Glutamatergic neuron (in vitro differentiated cells): ENCODE results near the gene MFSD8. TPM values are rescaled to one million over a fixed set of nuclear protein-coding genes. Genes with fewer than 3 reads are reported as not detected.
"Not testable (repeated sequence)": the region's sequence is repeated elsewhere in the genome, so short reads cannot be mapped to it uniquely, and the experiment has no call there.

Experiments used
- DNase-seq: peaks from one replicate; pipeline ENCODE4 v3.0.0; 2022
- H3K27ac Mint-ChIP-seq: one replicate; pipeline ENCODE4 v1.8.0; 2020; ENCODE audit warnings: mild to moderate bottlenecking, mixed read lengths, inconsistent platforms; ENCODE audit not compliant: unreplicated experiment
- H3K27me3 Mint-ChIP-seq: one replicate; pipeline ENCODE4 v1.8.0; 2020; ENCODE audit warnings: mild to moderate bottlenecking, moderate library complexity, mixed read lengths, inconsistent platforms; ENCODE audit not compliant: unreplicated experiment
- H3K36me3 Mint-ChIP-seq: one replicate; pipeline ENCODE4 v1.8.0; 2020; ENCODE audit warnings: mild to moderate bottlenecking, mixed read lengths, inconsistent platforms; ENCODE audit not compliant: unreplicated experiment
- H3K4me1 Mint-ChIP-seq: one replicate; pipeline ENCODE4 v1.8.0; 2020; ENCODE audit warnings: mild to moderate bottlenecking, low read depth, mixed read lengths, inconsistent platforms; ENCODE audit not compliant: unreplicated experiment
- H3K4me3 Mint-ChIP-seq: one replicate; pipeline ENCODE4 v1.8.0; 2020; ENCODE audit warnings: mild to moderate bottlenecking, mixed read lengths, inconsistent platforms; ENCODE audit not compliant: unreplicated experiment
- H3K9me3 Mint-ChIP-seq: one replicate; pipeline ENCODE4 v1.8.0; 2020; ENCODE audit warnings: mild to moderate bottlenecking, moderate library complexity, mixed read lengths, inconsistent platforms; ENCODE audit not compliant: unreplicated experiment
- total RNA-seq: library from RNA; stranded (reverse); fragmentation: NEBNext Ultra II Directional; extraction: Animal tissue kit (Norgen Biotek cat#: 25700); gene quantifications from one replicate; pipeline ENCODE4 v1.2.1, GENCODE V29; 2021; ENCODE audit not compliant: unreplicated experiment
- TF ChIP-seq, protein P1 (sequence below): fragments of 200-600 bp; sonication (generic); IDR thresholded peaks from one replicate; pipeline ENCODE4 v1.5.0; 2021; ENCODE audit not compliant: partially characterized antibody, unreplicated experiment

The MFSD8 gene
- total RNA-seq, 1 donor from 2014 or later, result 22.6 TPM

DNA sequence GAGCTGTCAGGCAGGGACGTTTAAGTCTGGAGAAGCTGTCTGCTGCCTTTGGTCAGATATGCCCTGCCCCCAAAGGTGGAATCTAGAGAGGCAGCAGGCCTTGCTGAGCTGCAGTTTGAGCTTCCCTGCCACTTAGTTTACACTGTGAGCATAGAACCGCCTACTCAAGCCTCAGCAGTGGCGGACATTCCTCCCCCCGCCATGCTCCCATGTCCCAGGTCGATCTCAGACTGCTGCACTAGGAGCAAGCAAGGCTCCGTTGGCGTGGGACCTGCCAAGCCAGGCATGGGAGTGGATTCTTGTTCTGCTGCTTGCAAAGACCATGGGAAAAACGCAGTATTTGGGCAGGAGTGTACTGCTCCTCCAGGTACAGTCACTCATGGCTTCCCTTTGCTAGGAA, 59.9 kb downstream of the MFSD8 start:
- H3K9me3 Mint-ChIP-seq, result no peaks in the 10 kb centered on the region
- no peak overlapping the region for H3K27ac Mint-ChIP-seq
- H3K4me3 Mint-ChIP-seq, result no peak overlapping the region
- no peaks in the 10 kb centered on the region for H3K36me3 Mint-ChIP-seq
- H3K4me1 Mint-ChIP-seq, result no peaks in the 10 kb centered on the region
- no peaks in the 10 kb centered on the region for H3K27me3 Mint-ChIP-seq
- no peak for DNase-seq
- TF ChIP-seq, protein P1, sequence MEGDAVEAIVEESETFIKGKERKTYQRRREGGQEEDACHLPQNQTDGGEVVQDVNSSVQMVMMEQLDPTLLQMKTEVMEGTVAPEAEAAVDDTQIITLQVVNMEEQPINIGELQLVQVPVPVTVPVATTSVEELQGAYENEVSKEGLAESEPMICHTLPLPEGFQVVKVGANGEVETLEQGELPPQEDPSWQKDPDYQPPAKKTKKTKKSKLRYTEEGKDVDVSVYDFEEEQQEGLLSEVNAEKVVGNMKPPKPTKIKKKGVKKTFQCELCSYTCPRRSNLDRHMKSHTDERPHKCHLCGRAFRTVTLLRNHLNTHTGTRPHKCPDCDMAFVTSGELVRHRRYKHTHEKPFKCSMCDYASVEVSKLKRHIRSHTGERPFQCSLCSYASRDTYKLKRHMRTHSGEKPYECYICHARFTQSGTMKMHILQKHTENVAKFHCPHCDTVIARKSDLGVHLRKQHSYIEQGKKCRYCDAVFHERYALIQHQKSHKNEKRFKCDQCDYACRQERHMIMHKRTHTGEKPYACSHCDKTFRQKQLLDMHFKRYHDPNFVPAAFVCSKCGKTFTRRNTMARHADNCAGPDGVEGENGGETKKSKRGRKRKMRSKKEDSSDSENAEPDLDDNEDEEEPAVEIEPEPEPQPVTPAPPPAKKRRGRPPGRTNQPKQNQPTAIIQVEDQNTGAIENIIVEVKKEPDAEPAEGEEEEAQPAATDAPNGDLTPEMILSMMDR, result no peak

DNA sequence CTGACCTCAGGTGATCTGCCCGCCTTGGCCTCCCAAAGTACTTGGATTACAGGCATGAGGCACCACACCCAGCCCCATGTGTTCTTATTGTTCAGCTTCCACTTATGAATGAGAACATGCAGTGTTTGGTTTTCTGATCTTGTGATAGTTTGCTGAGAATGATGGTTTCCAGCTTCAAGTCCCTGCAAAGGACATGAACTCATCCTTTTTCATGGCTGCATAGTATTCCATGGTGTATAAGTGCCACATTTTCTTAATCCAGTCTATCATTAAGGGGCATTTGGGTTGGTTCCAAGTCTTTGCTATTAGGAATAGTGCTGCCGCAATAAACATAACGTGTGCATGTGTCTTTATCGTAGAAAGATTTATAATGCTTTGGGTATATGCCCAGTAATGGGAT, 65.3 kb downstream of the MFSD8 start:
- H3K36me3 Mint-ChIP-seq, result not testable (repeated sequence)

DNA sequence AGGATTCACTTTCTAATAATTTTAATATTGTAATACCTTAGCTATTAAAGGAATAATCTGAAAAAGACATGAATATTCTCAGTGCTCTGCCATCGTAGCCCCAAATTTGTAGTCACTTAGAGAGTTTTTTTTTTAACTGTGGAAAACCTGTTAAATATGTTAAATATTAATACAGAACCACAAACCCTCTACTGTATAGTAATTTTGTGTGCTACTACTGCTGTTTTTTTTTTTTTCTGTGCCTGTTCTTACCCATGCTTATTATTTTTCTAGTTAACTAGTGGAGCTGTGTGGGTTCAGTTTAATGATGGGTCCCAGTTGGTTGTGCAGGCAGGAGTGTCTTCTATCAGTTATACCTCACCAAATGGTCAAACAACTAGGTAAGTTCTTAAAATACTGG, 68.4 kb downstream of the MFSD8 start:
- Mint-ChIP-seq H3K9me3 (no peaks in the 10 kb centered on the region), H3K36me3 (no peaks in the 10 kb centered on the region), H3K4me1 (no peaks in the 10 kb centered on the region), H3K4me3 (no peak overlapping the region), H3K27me3 (no peaks in the 10 kb centered on the region), H3K27ac (no peak overlapping the region)
- TF ChIP-seq, protein P1, result no peak
- no peak for DNase-seq

More for the DNA sequence above, 65.3 kb downstream of the MFSD8 start:
- H3K4me1 Mint-ChIP-seq, H3K27ac Mint-ChIP-seq, H3K4me3 Mint-ChIP-seq, H3K27me3 Mint-ChIP-seq, H3K9me3 Mint-ChIP-seq, DNase-seq: not testable (repeated sequence)

DNA sequence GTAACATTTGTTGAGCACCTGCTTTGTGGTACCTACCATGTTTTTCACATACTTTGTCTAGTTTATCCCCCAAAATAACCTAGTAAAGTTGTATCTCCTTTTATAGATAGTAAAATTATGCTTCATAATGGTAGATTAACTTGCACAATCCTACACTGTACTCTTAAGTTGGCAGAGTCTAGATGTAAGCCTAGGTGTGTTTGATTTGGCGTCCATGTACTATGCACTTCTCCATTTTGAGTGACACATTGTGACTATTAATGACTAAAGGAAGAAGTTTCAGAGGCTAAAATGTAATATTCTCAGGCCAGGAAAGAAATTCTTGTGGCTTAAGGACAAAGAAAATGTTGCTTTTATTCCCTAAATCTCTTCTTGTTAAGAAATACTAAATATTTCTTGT, 68.9 kb downstream of the MFSD8 start:
- TF ChIP-seq, protein P1, result no peak
- Mint-ChIP-seq H3K27me3 (no peaks in the 10 kb centered on the region), H3K36me3 (no peaks in the 10 kb centered on the region), H3K4me3 (no peak overlapping the region), H3K9me3 (no peaks in the 10 kb centered on the region), H3K4me1 (no peaks in the 10 kb centered on the region), H3K27ac (no peak overlapping the region)
- no peak for DNase-seq

DNA sequence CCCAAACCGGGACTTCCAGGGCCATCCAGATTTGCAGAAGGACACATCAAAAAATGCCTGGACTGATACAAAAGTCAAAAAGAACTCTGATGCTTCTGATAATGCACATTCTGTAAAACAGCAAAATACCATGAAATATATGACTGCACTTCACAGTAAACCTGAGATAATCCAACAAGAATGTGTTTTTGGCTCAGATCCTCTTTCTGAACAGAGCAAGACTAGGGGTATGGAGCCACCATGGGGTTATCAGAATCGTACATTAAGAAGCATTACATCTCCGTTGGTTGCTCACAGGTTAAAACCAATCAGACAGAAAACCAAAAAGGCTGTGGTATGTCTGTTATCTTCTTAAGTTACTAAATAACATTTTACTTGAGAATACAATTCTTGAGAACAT, 75.1 kb downstream of the MFSD8 start:
- TF ChIP-seq, protein P1, result no peak
- no peak overlapping the region for H3K4me3 Mint-ChIP-seq
- H3K9me3 Mint-ChIP-seq, result no peaks in the 10 kb centered on the region
- no peaks in the 10 kb centered on the region for H3K36me3 Mint-ChIP-seq
- no peaks in the 10 kb centered on the region for H3K27me3 Mint-ChIP-seq
- H3K27ac Mint-ChIP-seq, result peak overlapping the region; percentile 33
- no peak for DNase-seq
- peaks cover 16% of the 10 kb centered on the region for H3K4me1 Mint-ChIP-seq

DNA sequence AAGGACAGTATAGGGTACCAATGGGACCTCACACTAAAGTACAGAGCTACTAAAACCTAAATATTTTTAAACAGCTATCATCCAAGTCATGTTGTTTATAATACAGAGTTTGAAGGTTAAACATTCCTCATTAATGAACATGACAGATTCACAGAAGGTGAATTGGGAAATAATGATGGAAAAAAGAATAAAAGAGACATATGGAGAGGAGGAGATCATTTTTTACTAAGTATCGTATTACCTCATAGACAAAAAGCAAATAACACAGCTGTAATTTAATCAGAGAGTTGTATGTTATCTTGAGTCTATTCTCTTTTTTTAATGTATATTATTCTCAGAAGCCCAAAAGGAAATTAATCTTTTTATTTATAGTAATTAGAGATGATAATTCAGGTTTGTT, 76.4 kb downstream of the MFSD8 start:
- H3K4me3 Mint-ChIP-seq, result no peak overlapping the region
- no peaks in the 10 kb centered on the region for H3K36me3 Mint-ChIP-seq
- TF ChIP-seq, protein P1, result no peak
- peaks cover 16% of the 10 kb centered on the region for H3K4me1 Mint-ChIP-seq
- peak overlapping the region; percentile 49 for H3K27ac Mint-ChIP-seq
- H3K9me3 Mint-ChIP-seq, result no peaks in the 10 kb centered on the region
- no peak for DNase-seq
- H3K27me3 Mint-ChIP-seq, result no peaks in the 10 kb centered on the region
